Measurements from ENCODE around the gene TMEM132C.

DNA sequence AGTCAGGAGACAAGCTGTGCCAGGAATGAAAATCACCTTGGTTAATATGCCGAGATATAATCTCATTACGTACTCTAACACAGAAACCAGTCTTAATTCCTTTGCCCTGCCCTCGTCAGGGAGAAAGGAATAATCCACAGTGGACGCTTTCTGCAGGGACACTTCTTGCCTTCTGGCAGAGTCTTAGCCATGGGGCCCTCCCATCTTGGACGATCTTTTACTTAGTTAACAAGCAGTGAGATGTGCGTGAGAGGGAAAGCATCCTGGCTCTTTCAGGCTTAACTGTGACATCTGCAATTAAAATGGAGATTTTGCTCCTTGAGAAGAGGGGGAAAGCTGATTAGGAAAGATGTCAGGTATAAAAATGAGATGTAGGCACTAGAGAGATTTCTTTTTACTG lies 246.4 kb downstream of the TMEM132C start:
- TF ChIP-seq, protein P1, sequence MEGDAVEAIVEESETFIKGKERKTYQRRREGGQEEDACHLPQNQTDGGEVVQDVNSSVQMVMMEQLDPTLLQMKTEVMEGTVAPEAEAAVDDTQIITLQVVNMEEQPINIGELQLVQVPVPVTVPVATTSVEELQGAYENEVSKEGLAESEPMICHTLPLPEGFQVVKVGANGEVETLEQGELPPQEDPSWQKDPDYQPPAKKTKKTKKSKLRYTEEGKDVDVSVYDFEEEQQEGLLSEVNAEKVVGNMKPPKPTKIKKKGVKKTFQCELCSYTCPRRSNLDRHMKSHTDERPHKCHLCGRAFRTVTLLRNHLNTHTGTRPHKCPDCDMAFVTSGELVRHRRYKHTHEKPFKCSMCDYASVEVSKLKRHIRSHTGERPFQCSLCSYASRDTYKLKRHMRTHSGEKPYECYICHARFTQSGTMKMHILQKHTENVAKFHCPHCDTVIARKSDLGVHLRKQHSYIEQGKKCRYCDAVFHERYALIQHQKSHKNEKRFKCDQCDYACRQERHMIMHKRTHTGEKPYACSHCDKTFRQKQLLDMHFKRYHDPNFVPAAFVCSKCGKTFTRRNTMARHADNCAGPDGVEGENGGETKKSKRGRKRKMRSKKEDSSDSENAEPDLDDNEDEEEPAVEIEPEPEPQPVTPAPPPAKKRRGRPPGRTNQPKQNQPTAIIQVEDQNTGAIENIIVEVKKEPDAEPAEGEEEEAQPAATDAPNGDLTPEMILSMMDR (conservative IDR thresholded peaks at IDR 0.05) = no peak
- TF ChIP-seq ZFX (IDR thresholded peaks at IDR 0.05) = no peak

All from C4-2B (cell line).